K562 (cell line): ENCODE measurements around the gene LRRC15. TPM values are rescaled to one million over a fixed set of nuclear protein-coding genes. Genes with fewer than 3 reads are reported as not detected.

Experiments used
- ATAC-seq: fragments of 200-7000 bp; cut with Tn5 transposase; 3 replicates; pipeline ENCODE4 v1.9.1; 2020; ENCODE audit warnings: moderate library complexity
- BruUV-seq: library from RNA; stranded (reverse); fragments of 400-500 nt; replicated peaks from 2 replicates; lab custom pipeline; 2021; lab: Mats Ljungman, UMichigan
- CTCF ChIA-PET: fragments of 300-600 bp; formaldehyde crosslinking; extraction: SDS; loops from one replicate; lab custom pipeline; 2021; ENCODE audit warnings: low intra/inter-chr PET ratio; lab: Yijun Ruan, JAX
- POLR2A ChIA-PET: fragments of 300-600, 350-650 bp; sonication (Branson Sonifier 250); formaldehyde crosslinking; extraction: SDS; loops from one replicate; lab custom pipeline; 2021; ENCODE audit warnings: antibody characterized with exemption, inconsistent platforms; lab: Yijun Ruan, JAX
- DNase-seq, 4 experiments: peaks; one replicate each; pipeline versions ENCODE4 v3.0.0 to v3.0.0-alpha.2; 2011 to 2018; ENCODE audit warnings: low spot score in 3 of 4, mixed read lengths in 3 of 4; ENCODE audit errors: extremely low read depth in 1 of 4
- FAIRE-seq: peaks from 2 replicates; lab custom pipeline; 2011; peaks lifted over from hg19 to GRCh38; lab: Jason Lieb, UNC
- H2AFZ ChIP-seq: 2 replicates; pipeline ENCODE4 v1.6.0; 2011; ENCODE audit warnings: low read depth, low read length, control low read depth, inconsistent platforms
- H3K27ac ChIP-seq: fragments of 200-600 bp; 3 replicates; pipeline ENCODE4 v1.8.0; 2011; ENCODE audit warnings: low read depth, mild to moderate bottlenecking, control low read depth, inconsistent platforms, low read length, moderate library complexity, mixed read lengths; ENCODE audit errors: extremely low read depth
- H3K27me3 ChIP-seq, 2 experiments: fragments of 300-600 bp in 1 of 2; 2 replicates in 1 of 2; 3 replicates in 1 of 2; pipeline versions ENCODE4 v1.6.0 to v1.8.0; 2011; ENCODE audit warnings: inconsistent platforms in 2 of 2, low read length in 2 of 2, mild to moderate bottlenecking in 1 of 2, mixed read lengths in 1 of 2, moderate library complexity in 1 of 2; ENCODE audit not compliant: control insufficient read depth in 2 of 2, insufficient read depth in 2 of 2
- H3K36me3 ChIP-seq: fragments of 300-600 bp; 3 replicates; pipeline ENCODE4 v1.8.0; 2011; ENCODE audit warnings: mild to moderate bottlenecking, low read length, inconsistent platforms; ENCODE audit not compliant: control insufficient read depth, insufficient read depth
- H3K4me1 ChIP-seq, 2 experiments: fragments of 200-600 bp in 1 of 2; replicated peaks in 1 of 2; 2 replicates in 1 of 2; 3 replicates in 1 of 2; pipeline versions ENCODE4 v1.5.1 to v1.8.0; 2011; ENCODE audit warnings: inconsistent platforms in 2 of 2, low read length in 2 of 2, mild to moderate bottlenecking in 1 of 2, mixed read lengths in 1 of 2, moderate library complexity in 1 of 2; ENCODE audit not compliant: control insufficient read depth in 2 of 2, insufficient read depth in 2 of 2
- H3K4me2 ChIP-seq: 2 replicates; pipeline ENCODE4 v1.6.1; 2011; ENCODE audit warnings: low read length, control low read depth, inconsistent platforms, mixed read lengths; ENCODE audit not compliant: insufficient read depth
- H3K4me3 ChIP-seq: fragments of 200-600 bp; sonication (generic), shearing (Covaris generic); 2 replicates; pipeline ENCODE4 v1.5.1; 2016; ENCODE audit warnings: control low read depth, inconsistent platforms
- H3K79me2 ChIP-seq: fragments of 200-600 bp; 3 replicates; pipeline ENCODE4 v1.8.0; 2011; ENCODE audit warnings: low read length, inconsistent platforms; ENCODE audit not compliant: control insufficient read depth, insufficient read depth
- H3K9ac ChIP-seq, 2 experiments: 2 replicates each; pipeline versions ENCODE4 v1.6.0 to v1.6.1; 2011; ENCODE audit warnings: low read depth in 2 of 2, low read length in 2 of 2, control low read depth in 1 of 2, inconsistent platforms in 1 of 2, mild to moderate bottlenecking in 1 of 2, mixed read lengths in 1 of 2; ENCODE audit not compliant: insufficient read depth in 1 of 2
- H3K9me1 ChIP-seq: one replicate; pipeline ENCODE4 v1.6.0; 2011; ENCODE audit warnings: inconsistent platforms, mild to moderate bottlenecking, low read length, moderate library complexity; ENCODE audit not compliant: control insufficient read depth, insufficient read depth
- H3K9me3 ChIP-seq: replicated peaks from 2 replicates; pipeline ENCODE4 v1.5.1; 2011; ENCODE audit warnings: low read depth, low read length, inconsistent platforms; ENCODE audit not compliant: control insufficient read depth, insufficient read depth
- H4K20me1 ChIP-seq: replicated peaks from 2 replicates; pipeline ENCODE4 v1.6.1; 2011; ENCODE audit warnings: low read length, inconsistent platforms, mixed read lengths; ENCODE audit not compliant: control insufficient read depth, insufficient read depth
- BRD9 ChIP-seq: fragments of 450-650 bp; IDR thresholded peaks from 2 replicates; pipeline ENCODE4 v1.6.1; 2018; ENCODE audit warnings: low read depth; ENCODE audit not compliant: partially characterized antibody
- CC2D1A ChIP-seq: fragments of 450-650 bp; IDR thresholded peaks from 2 replicates; pipeline ENCODE4 v1.6.1; 2017; ENCODE audit warnings: mild to moderate bottlenecking
- GABPB1 ChIP-seq: sonication (generic); formaldehyde crosslinking; IDR thresholded peaks from 2 replicates; pipeline ENCODE4 v1.8.0; 2022; ENCODE audit warnings: mild to moderate bottlenecking, missing genetic modification reagents
- GATAD2B ChIP-seq: fragments of 450-650 bp; IDR thresholded peaks from 2 replicates; pipeline ENCODE4 v1.6.1; 2017; ENCODE audit warnings: mild to moderate bottlenecking, borderline replicate concordance
- IRF9 ChIP-seq: fragments of 450-650 bp; IDR thresholded peaks from 2 replicates; pipeline ENCODE4 v1.6.1; 2016; ENCODE audit warnings: missing biosample characterization, missing genetic modification characterization
- MEIS2 ChIP-seq: fragments of 450-650 bp; IDR thresholded peaks from 2 replicates; pipeline ENCODE4 v1.6.1; 2014; ENCODE audit warnings: mild to moderate bottlenecking; ENCODE audit not compliant: partially characterized antibody
- PTBP1 ChIP-seq: fragments of 200-400 bp; formaldehyde crosslinking; IDR thresholded peaks from 2 replicates; pipeline ENCODE4 v1.6.1; 2017; ENCODE audit warnings: low read depth, low read length
- RBM14 ChIP-seq: fragments of 200-400 bp; formaldehyde crosslinking; IDR thresholded peaks from 2 replicates; pipeline ENCODE4 v1.6.1; 2018; ENCODE audit warnings: low read depth, mild to moderate bottlenecking, low read length, moderate library complexity, borderline replicate concordance; ENCODE audit not compliant: insufficient read depth
- SMAD3 ChIP-seq: fragments of 450-650 bp; formaldehyde crosslinking; conservative IDR thresholded peaks from 2 replicates; pipeline ENCODE4 v1.4.0; 2020; ENCODE audit warnings: mild to moderate bottlenecking
- SMC3 ChIP-seq: conservative IDR thresholded peaks from 2 replicates; pipeline ENCODE4 v1.6.1; 2011; ENCODE audit warnings: low read depth, low read length, improper control_type of control experiment; ENCODE audit not compliant: insufficient read depth
- TAF1 ChIP-seq: IDR thresholded peaks from 2 replicates; pipeline ENCODE4 v1.6.1; 2011; ENCODE audit warnings: mild to moderate bottlenecking, low read length, moderate library complexity; ENCODE audit not compliant: insufficient read depth, control insufficient read depth, severe bottlenecking; ENCODE audit errors: extremely low read depth
- ZNF655 ChIP-seq: fragments of 250-450 bp; sonication (Bioruptor Pico); IDR thresholded peaks from 2 replicates; pipeline ENCODE4 v1.5.0; 2021
- WGBS: fragments of 100-300 bp; shearing (Covaris generic); methylation state at CpG from one replicate; pipeline ENCODE4 v1.1.6; 2016; ENCODE audit warnings: low coverage, mixed read lengths; ENCODE audit not compliant: insufficient coverage; ENCODE audit errors: missing lambda C conversion rate; 5-methylcytosine and 5-hydroxymethylcytosine counted together
- in situ Hi-C: fragments of 300-500 bp; cut with MboI; formaldehyde crosslinking; loops from 4 replicates; pipeline ENCODE4 v1.15.0; 2018; ENCODE audit warnings: inconsistent platforms, mixed read lengths
- intact Hi-C: fragments of 100-400 bp; cut with micrococcal nuclease; formaldehyde crosslinking; loops from 2 replicates; pipeline ENCODE4 v1.14.2; 2022
- polyA plus RNA-seq, 8 experiments: library from polyadenylated mRNA; depleted of rRNA in 4 of 8; stranded (reverse) in 5 of 8; unstranded in 3 of 8; fragments of >200 nt; fragmentation: Nextera tagmentation in 2 of 8; fragmentation: Illumina TruSeq in 1 of 8; extraction: Ambion mirVana in 2 of 8; extraction: Trizol in 1 of 8; gene quantifications; 2 replicates each; pipeline versions ENCODE4 v1.2.1 to v1.2.3, GENCODE V29; 2011 to 2014; ENCODE audit warnings: inconsistent platforms in 1 of 8, missing spikeins in 1 of 8
- total RNA-seq, 7 experiments: library from RNA; depleted of rRNA in 6 of 7; stranded (reverse); fragments of >200 nt in 6 of 7; fragmentation: Illumina TruSeq in 2 of 7; extraction: Trizol in 2 of 7; gene quantifications; 2 replicates each; pipeline versions ENCODE4 v1.2.1 to v1.2.3, GENCODE V29; 2011 to 2021; ENCODE audit warnings: low replicate concordance in 1 of 7

The LRRC15 gene
- total and polyA plus RNA-seq, 9 of the 15 experiments (the other 6 are each of a cell fraction or from before 2014, with no cell fraction given): not detected

GRCh38 chr3:194379651-194380050, 10.1 kb upstream of the LRRC15 start:
- Histone ChIP-seq H3K9me3 (no peaks in the 10 kb centered on the region), H2AFZ (no peak overlapping the region), H3K27me3 (peaks cover 57 to 80% of the 10 kb centered on the region in 2 experiments), H3K4me3 (no peak overlapping the region), H3K36me3 (no peaks in the 10 kb centered on the region), H3K27ac (no peak overlapping the region), H3K9me1 (no peaks in the 10 kb centered on the region), H4K20me1 (no peaks in the 10 kb centered on the region; the same call in 1 of the 2 replicates), H3K79me2 (no peaks in the 10 kb centered on the region), H3K4me1 (peaks cover 0 to 5% of the 10 kb centered on the region in 2 experiments; a peak in 1 of 5 replicates), H3K9ac (no peak overlapping the region), H3K4me2 (no peak overlapping the region)
- TF ChIP-seq MEIS2: no peak
- TF ChIP-seq PTBP1: no peak
- no peak for TF ChIP-seq CC2D1A
- no peak for TF ChIP-seq TAF1
- no peak for TF ChIP-seq SMAD3 (CRISPR knock-in tag)
- no peak for TF ChIP-seq IRF9 (tag)
- no peak for TF ChIP-seq RBM14
- TF ChIP-seq SMC3: no peak
- no peak for TF ChIP-seq GABPB1 (CRISPR knock-in tag)
- TF ChIP-seq BRD9: no peak
- TF ChIP-seq GATAD2B: no peak
- no peak for TF ChIP-seq ZNF655 (CRISPR knock-in tag)
- ATAC-seq (no peak), DNase-seq (no peak), FAIRE-seq (no peak)
- WGBS: 18% methylated on average over 9 of the region's 9 CpGs
- POLR2A ChIA-PET: interaction anchor here (1.1 kb wide), 1 partner anchor 14 kb away, joined by 3 read pairs; no protein-coding TSS in a partner anchor
- intact Hi-C loops: no loop called here
- no TSS peak for BruUV-seq
- in situ Hi-C loops: no loop called here
- CTCF ChIA-PET: no interaction called here
